GM12865 (cell line): Measurements from ENCODE around the gene CERS6.

Source experiments
- DNase-seq: peaks from one replicate; pipeline ENCODE4 v3.0.0; 2010; ENCODE audit warnings: low read depth
- H3K4me3 ChIP-seq: 2 replicates; pipeline ENCODE4 v1.5.1; 2011; ENCODE audit warnings: mild to moderate bottlenecking, low read depth, low read length, control low read depth
- CTCF ChIP-seq: IDR thresholded peaks from 2 replicates; pipeline ENCODE4 v1.5.1; 2011; ENCODE audit warnings: low read length, control low read depth, low read depth, inconsistent platforms; ENCODE audit not compliant: insufficient read depth; ENCODE audit errors: missing control alignments

CERS6 gene

GRCh38 chr2:168441214-168441872 is 14.7 kb upstream of the CERS6 start:
- H3K4me3 ChIP-seq, result no peak overlapping the region
- no peak for DNase-seq

GRCh38 chr2:168443818-168444217 is 12.3 kb upstream of the CERS6 start:
- H3K4me3 ChIP-seq, result no peak overlapping the region
- no peak for TF ChIP-seq CTCF
- DNase-seq, result no peak

More at GRCh38 chr2:168441214-168441872, 14.7 kb upstream of the CERS6 start:
- no peak for TF ChIP-seq CTCF

- no peak for DNase-seq
Measured at GRCh38 chr2:168445960-168446359, 10.1 kb upstream of the CERS6 start.

DNA sequence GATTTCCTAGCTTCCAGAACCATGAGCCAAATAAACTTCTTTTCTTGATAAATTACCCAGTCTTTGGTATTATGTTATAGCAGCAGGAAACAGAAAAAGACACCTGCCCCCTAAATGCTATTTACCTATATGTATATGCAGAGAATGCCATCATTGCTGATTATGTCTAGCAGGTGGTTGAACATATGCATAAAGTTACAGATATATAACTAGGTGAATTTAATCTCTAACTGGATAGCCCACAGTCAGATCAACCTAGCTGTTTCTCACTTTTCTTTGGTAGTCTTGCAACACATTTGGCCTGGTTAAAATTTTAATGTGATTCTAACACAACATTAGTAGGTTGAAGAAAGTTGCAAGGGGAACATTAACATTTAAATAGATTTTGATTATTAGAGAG is 7.1 kb upstream of the CERS6 start:
- no peak for DNase-seq
- no peak overlapping the region for H3K4me3 ChIP-seq
- TF ChIP-seq CTCF, result no peak

More at GRCh38 chr2:168445960-168446359, 10.1 kb upstream of the CERS6 start:
- H3K4me3 ChIP-seq, result no peak overlapping the region
- no peak for TF ChIP-seq CTCF

DNA sequence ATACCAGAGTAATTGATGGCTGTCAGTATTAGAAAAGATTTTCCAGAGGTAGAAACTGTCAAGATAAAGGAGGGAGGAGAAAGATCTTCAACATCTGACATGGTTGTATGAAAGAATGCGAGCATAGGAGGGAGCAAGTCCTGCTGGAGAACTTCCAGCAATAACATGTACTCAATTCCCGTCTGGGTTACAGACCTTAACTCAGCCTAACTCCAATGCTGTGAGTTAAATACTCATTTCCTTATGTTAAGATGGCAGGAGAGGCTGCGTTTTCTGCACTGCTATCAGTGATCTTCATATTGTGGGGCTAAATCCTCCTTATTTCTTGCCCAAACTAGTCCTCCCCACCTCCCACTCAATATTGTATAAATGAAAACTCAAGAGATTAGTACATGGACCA is 6.7 kb upstream of the CERS6 start:
- no peak overlapping the region for H3K4me3 ChIP-seq
- DNase-seq, result no peak
- TF ChIP-seq CTCF, result no peak

GRCh38 chr2:168450171-168450570 is 5.9 kb upstream of the CERS6 start:
- TF ChIP-seq CTCF, result no peak
- no peak overlapping the region for H3K4me3 ChIP-seq
- no peak for DNase-seq

DNA sequence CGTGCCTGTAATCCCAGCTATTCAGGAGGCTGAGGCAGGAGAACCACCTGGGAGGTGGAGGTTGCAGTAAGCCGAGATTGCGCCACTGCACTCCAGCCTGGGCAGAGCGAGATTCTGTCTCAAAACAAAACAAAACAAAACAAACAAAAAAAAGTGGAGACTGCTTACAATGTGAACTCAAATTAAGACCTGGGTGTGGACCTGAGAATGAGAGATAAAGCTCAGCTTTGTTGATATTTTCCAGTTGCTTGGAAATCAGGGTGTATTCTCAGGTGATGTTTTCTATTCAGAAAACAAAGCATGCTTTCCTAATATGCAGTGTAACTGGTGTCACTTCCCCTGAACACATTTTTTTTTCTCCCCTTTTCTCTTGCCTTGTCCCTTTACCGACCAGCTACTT is 5.3 kb upstream of the CERS6 start:
- no peak overlapping the region for H3K4me3 ChIP-seq
- no peak for TF ChIP-seq CTCF
- DNase-seq, result no peak
